EH (cell line): ENCODE measurements around the gene OR7D2.

Experiments used
- DNase-seq: peaks from one replicate; pipeline ENCODE4 v3.0.0-alpha.2; 2015; ENCODE audit warnings: low read depth

The OR7D2 gene

DNA sequence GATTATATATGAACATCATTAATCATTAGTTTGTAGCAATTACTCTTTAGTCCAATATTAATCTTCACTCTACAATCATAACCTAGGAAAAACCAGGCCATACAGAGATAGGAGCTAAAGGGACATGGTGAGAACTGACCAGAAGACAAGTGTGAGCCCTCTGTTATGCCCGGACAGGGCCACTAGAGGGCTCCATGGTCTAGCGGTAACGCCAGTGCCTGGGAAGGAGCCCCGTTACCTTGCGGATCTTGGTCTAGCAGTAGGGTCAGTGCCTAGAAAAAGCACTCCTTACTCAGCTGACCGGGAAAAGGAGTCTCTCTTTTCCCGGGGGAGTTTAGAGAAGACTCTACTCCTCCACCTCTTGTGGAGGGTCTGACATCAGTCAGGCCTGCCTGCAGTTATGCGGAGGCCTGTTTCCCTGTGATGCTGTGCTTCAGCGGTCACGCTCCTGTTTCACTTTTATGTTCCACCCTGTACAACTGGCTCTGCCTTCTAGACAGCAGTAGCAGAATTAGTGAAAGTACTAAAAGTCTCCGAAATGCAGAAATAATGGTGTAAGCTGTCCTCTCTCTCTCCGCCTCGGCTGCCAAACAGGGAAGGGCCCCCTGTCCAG lies 26.8 kb downstream of the OR7D2 start:
- peak; percentile 72 for DNase-seq

DNA sequence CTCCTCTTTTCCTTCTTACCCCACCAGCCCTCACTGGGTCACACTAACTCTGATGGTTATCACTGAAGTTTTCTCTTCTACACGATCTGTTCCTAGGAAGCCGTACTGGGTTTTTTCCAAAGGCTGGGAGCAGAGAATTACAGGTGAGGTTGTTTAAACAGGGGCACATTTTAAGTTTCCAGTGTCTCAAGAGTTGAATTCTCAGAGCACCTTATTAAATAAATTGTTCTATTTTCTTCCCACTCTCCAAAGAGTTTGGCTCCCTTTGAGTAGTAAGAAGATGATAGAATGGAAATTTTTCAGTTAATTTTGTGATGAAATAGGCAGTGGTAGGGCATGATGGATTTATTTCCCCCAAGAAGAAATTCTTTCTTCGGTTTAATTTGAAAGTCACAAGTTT lies 40.7 kb downstream of the OR7D2 start, which contains the start of gene OR7D4:
OR7D4 (minus strand) TSS at position 101 of the 400 bp plus-strand sequence. CDS start 4,752 bp downstream, outside the sequence.
- no peak for DNase-seq
